Lower lobe of right lung (tissue), 2 donors: ENCODE results near the gene RFTN2. TPM values are rescaled to one million over a fixed set of nuclear protein-coding genes. Genes with fewer than 3 reads are reported as not detected.

ENCODE experiments used
- ATAC-seq, 2 donors: fragments of 200-7000 bp; cut with Tn5 transposase; one replicate each; pipeline ENCODE4 v1.9.1; 2020 to 2022; ENCODE audit warnings: mild to moderate bottlenecking in 2 of 2, moderate library complexity in 2 of 2
- DNase-seq: peaks from one replicate; pipeline ENCODE4 v3.0.0-alpha.2; 2020
- H3K27ac ChIP-seq: fragments of 200-600 bp; one replicate; pipeline ENCODE4 v1.8.0; 2022
- H3K27me3 ChIP-seq: fragments of 200-600 bp; one replicate; pipeline ENCODE4 v1.8.0; 2022; ENCODE audit warnings: low read depth
- H3K36me3 ChIP-seq: fragments of 200-600 bp; one replicate; pipeline ENCODE4 v1.8.0; 2022; ENCODE audit warnings: mild to moderate bottlenecking
- H3K4me1 ChIP-seq: fragments of 200-600 bp; one replicate; pipeline ENCODE4 v1.8.0; 2022
- H3K4me3 ChIP-seq: fragments of 200-600 bp; one replicate; pipeline ENCODE4 v1.8.0; 2022; ENCODE audit warnings: mild to moderate bottlenecking
- H3K9me3 ChIP-seq: fragments of 200-600 bp; one replicate; pipeline ENCODE4 v1.8.0; 2022
- intact Hi-C: fragments of 100-400 bp; cut with DNase I; formaldehyde crosslinking; loops from one replicate; pipeline ENCODE4 v1.11.0; 2022
- total RNA-seq: library from RNA; stranded (reverse); fragmentation: NEBNext Ultra II Directional; extraction: Animal tissue kit (Norgen Biotek cat#: 25700); gene quantifications from one replicate; pipeline ENCODE4 v1.2.1, GENCODE V29; 2021
- TF ChIP-seq, protein P1 (sequence below): fragments of 200-600 bp; IDR thresholded peaks from one replicate; pipeline ENCODE4 v1.8.0; 2022; ENCODE audit warnings: antibody characterized with exemption, mild to moderate bottlenecking
- donor health status: DM: no; HTN: yes; CAD: no; lungs with severe emphysema.

RFTN2 gene
- total RNA-seq, 1 donor from 2014 or later: 4.3 TPM

DNA sequence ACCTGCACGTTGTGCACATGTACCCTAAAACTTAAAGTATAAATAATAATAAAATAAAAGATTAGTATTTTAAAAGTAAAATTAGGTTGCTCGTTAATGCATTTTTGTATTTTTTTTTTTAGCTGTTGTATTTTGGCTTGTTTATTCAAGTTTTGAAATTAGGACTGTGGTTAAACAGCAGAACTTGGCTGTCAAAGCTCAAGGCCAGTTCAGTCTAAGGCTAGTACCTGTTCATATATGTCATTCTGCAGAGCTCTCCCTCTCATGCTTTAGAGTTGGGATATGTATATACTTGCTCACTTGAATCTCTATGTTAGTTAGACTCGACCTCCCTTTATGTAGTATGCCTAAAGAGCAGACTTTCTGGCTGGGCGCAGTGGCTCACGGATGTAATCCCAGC, 126.8 kb downstream of the RFTN2 start:
- Histone ChIP-seq H3K27ac (no peak overlapping the region), H3K36me3 (peaks cover 82% of the 10 kb centered on the region), H3K27me3 (no peaks in the 10 kb centered on the region), H3K9me3 (no peaks in the 10 kb centered on the region), H3K4me3 (no peak overlapping the region), H3K4me1 (no peaks in the 10 kb centered on the region)
- DNase-seq (no peak), ATAC-seq (no peak)
- intact Hi-C loops: no loop called here
- TF ChIP-seq, protein P1, sequence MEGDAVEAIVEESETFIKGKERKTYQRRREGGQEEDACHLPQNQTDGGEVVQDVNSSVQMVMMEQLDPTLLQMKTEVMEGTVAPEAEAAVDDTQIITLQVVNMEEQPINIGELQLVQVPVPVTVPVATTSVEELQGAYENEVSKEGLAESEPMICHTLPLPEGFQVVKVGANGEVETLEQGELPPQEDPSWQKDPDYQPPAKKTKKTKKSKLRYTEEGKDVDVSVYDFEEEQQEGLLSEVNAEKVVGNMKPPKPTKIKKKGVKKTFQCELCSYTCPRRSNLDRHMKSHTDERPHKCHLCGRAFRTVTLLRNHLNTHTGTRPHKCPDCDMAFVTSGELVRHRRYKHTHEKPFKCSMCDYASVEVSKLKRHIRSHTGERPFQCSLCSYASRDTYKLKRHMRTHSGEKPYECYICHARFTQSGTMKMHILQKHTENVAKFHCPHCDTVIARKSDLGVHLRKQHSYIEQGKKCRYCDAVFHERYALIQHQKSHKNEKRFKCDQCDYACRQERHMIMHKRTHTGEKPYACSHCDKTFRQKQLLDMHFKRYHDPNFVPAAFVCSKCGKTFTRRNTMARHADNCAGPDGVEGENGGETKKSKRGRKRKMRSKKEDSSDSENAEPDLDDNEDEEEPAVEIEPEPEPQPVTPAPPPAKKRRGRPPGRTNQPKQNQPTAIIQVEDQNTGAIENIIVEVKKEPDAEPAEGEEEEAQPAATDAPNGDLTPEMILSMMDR: no peak

DNA sequence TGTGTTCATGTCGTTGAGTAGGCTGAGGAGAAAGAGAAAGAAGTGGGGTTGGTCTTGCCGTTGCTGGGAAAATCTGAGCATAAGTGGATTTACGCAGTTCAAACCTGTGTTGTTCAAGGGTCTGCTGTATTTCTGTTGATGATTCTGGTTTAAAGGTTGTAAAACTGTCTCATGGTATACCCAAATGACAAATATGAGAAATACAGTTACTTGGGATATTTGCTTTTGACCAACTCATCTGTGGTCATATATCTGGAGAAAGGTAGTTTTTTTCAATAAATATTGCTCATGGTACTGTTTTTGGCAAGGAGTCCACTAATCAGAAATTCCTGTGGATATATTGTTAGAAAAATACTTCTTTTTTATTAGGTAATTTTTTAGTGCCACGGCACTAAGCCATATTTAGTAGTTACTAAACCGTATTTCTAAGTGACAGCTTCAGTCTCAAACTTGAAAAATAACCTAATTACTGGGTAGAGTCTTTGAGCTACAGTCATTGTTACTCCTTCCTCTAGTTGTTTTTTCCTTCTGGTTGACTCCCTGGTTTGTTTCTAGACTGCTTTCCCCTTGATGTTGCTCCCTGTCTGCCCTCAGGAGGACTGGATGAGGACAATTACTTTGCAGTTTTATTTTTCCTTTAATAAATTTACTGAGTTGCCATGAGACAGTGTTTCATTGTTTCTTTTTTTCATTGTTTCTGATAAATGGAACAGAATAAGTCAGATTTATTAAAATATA, 128.1 kb downstream of the RFTN2 start:
- ATAC-seq (no peak), DNase-seq (no peak)
- no peaks in the 10 kb centered on the region for H3K27me3 ChIP-seq
- peaks cover 85% of the 10 kb centered on the region for H3K36me3 ChIP-seq
- intact Hi-C loops: no loop called here
- H3K9me3 ChIP-seq: no peaks in the 10 kb centered on the region
- no peak overlapping the region for H3K4me3 ChIP-seq
- H3K4me1 ChIP-seq: no peaks in the 10 kb centered on the region
- TF ChIP-seq, protein P1: no peak
- no peak overlapping the region for H3K27ac ChIP-seq

DNA sequence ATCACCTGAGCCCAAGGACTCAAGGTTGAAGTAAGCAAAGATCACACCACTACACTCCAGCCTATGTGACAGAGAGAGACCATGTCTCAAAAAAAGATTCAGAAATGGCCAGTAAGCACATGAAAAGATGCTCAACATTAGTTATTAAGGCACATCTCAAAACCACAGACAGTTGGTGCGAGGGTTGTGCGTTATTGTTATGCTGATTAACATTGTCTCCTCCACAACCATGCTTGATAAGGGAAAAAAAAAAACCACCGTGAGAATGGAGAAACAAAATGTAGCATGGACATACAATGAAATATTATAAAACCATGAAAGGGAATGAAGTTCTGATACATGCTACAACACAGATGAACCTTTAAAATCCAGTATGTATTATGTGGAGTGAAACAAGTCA, 132.2 kb downstream of the RFTN2 start:
- TF ChIP-seq, protein P1: no peak
- H3K36me3 ChIP-seq: peaks cover 76% of the 10 kb centered on the region
- no peak overlapping the region for H3K4me3 ChIP-seq
- no peaks in the 10 kb centered on the region for H3K9me3 ChIP-seq
- intact Hi-C loops: no loop called here
- H3K4me1 ChIP-seq: no peaks in the 10 kb centered on the region
- no peak for DNase-seq
- H3K27me3 ChIP-seq: no peaks in the 10 kb centered on the region
- ATAC-seq: no peak
- H3K27ac ChIP-seq: no peak overlapping the region

DNA sequence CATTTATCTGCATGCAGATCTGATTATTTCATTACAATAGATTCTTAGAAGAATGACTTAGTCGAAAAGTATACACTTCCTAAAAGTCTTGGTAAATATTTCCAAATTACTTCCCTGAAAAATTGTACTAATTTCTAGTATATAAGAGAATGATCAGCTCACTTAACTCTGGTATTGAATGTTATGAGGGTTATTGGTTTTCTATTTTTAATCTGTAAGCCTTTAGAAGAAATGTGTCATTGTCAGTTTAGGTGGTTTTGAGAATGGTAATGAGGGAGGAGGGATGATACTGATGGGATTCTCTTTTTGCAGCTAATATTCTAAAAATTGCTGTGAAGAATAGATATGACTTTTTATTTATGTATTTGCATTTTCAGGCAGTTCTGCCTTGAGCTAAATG, 135.7 kb downstream of the RFTN2 start:
- H3K27ac ChIP-seq: no peak overlapping the region

DNA sequence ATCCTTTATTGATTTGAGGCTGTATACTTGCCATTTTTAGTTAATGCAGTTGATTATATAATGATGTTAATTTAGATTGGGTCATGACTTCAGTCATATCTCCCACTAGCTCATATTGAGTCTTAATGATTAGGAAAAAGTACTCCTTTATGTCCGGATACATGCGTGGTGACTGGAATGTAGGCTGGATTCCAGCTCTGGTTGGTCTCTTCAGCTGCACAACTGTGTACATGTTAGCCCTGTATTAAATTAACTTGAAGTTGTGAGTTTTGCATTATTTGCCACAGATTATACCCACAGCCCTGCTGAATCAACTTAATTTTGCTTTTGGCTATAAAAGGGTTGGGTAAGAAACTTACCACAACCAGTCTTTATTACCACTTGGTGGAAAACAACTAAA, 137.0 kb downstream of the RFTN2 start:
- intact Hi-C loops: no loop called here
- Histone ChIP-seq H3K4me3 (no peak overlapping the region), H3K9me3 (no peaks in the 10 kb centered on the region), H3K27me3 (no peaks in the 10 kb centered on the region), H3K36me3 (peaks cover 64% of the 10 kb centered on the region), H3K27ac (no peak overlapping the region), H3K4me1 (no peaks in the 10 kb centered on the region)
- no peak for ATAC-seq
- TF ChIP-seq, protein P1: no peak
- no peak for DNase-seq

More for the DNA sequence above, 135.7 kb downstream of the RFTN2 start:
- Histone ChIP-seq H3K27me3 (no peaks in the 10 kb centered on the region), H3K4me3 (no peak overlapping the region), H3K36me3 (peaks cover 75% of the 10 kb centered on the region), H3K9me3 (no peaks in the 10 kb centered on the region), H3K4me1 (no peaks in the 10 kb centered on the region)
- TF ChIP-seq, protein P1: no peak
- ATAC-seq (no peak), DNase-seq (no peak)
- intact Hi-C loops: no loop called here

Other genes with a start within 250 kb of the RFTN2 start
- 230 TPM for gene SF3B1, start 240.6 kb downstream of the RFTN2 start, total RNA-seq
- gene COQ10B, start 222.0 kb downstream of the RFTN2 start, total RNA-seq: 24.3 TPM
- 150 TPM for gene HSPD1, start 175.7 kb downstream of the RFTN2 start, total RNA-seq
- 65.3 TPM for gene HSPE1, start 175.2 kb downstream of the RFTN2 start, total RNA-seq
- gene MOB4, start 159.5 kb downstream of the RFTN2 start, total RNA-seq: 21.3 TPM
- gene MARS2, start 29.8 kb upstream of the RFTN2 start, total RNA-seq: 5.0 TPM
- gene BOLL, start 109.7 kb upstream of the RFTN2 start, total RNA-seq: not detected
- 6.3 TPM for gene PLCL1, start 129.0 kb upstream of the RFTN2 start, total RNA-seq